ENCODE results near the gene SEMA3E.

Gene SEMA3E

GRCh38 chr7:83324596-83324995 is 324.3 kb downstream of the SEMA3E start:
- no peak for DNase-seq (ENCODE audit: insufficient read length, low spot score)
- no peak for FAIRE-seq
- no peak for TF ChIP-seq POLR2A (IDR thresholded peaks at IDR 0.05; ENCODE audit: low read depth, low read length)

DNA sequence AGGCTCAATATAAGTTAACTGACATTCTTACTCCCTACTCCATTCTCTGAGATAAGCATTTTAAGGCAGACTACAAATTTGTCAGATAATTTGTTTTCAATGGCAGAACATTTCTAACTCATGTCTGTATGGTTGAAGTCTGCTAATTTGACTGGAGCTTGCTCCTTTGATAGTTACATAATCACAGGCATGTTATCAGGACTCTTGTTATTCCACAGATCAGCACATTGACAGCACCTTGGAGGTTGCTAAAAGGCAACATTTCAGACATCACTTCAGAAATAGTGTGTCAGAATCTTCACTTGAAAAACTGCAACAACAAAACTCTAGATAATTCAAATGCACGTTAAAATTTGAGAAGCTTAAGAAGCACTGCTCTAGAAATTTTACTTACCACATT is 327.9 kb downstream of the SEMA3E start:
- no peak for TF ChIP-seq POLR2A (IDR thresholded peaks at IDR 0.05; ENCODE audit: low read depth, low read length)
- DNase-seq (ENCODE audit: insufficient read length, low spot score) (no peak), FAIRE-seq (no peak)

DNA sequence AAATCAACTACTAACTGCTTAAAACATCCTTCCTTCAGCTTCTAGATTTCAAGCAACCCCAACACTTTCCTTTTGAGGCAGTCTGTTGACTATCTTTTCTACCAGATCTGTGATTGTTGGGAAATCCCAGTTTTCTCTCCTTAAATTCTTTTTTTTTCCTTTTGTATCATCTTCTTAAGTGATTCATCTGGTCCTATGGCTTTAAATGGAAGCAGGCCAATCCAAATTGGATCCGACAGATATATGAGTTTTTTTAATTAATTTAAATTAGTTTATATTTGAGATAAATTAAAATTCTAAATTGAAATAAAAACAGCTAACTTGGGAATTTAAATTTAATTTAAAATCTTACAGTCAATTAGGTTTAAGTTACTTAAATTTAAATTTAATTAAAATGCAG is 335.0 kb downstream of the SEMA3E start:
- no peak for FAIRE-seq
- no peak for TF ChIP-seq POLR2A (IDR thresholded peaks at IDR 0.05; ENCODE audit: low read depth, low read length)

More for the DNA sequence above, 335.0 kb downstream of the SEMA3E start:
- DNase-seq (ENCODE audit: insufficient read length, low spot score): no peak

Measured in H54 (cell line).